ENCODE measurements around the gene HMG20B.
"Not testable (repeated sequence)": the region's sequence is repeated elsewhere in the genome, so short reads cannot be mapped to it uniquely, and the experiment has no call there.

Gene HMG20B

DNA sequence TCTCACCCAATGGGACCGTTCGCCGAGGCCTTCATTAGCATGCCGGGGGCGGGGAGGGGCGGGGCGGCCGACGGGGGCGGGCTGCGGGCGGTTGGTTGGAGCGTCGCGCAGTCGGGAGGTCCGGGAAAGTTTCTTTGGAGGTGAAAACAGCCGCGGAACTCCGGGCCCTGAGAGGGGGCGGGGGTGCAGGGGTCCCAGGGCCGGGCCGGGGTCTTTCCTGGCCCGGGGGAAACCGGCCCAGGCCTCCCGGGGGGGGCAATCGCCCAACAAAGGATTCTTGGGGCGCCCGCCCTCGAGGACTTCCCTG, at the start of gene HMG20B:
HMG20B (plus strand) TSS at position 90 of the 307 bp plus-strand sequence. CDS start 366 bp downstream, outside the sequence.
- no peak for DNase-seq

DNA sequence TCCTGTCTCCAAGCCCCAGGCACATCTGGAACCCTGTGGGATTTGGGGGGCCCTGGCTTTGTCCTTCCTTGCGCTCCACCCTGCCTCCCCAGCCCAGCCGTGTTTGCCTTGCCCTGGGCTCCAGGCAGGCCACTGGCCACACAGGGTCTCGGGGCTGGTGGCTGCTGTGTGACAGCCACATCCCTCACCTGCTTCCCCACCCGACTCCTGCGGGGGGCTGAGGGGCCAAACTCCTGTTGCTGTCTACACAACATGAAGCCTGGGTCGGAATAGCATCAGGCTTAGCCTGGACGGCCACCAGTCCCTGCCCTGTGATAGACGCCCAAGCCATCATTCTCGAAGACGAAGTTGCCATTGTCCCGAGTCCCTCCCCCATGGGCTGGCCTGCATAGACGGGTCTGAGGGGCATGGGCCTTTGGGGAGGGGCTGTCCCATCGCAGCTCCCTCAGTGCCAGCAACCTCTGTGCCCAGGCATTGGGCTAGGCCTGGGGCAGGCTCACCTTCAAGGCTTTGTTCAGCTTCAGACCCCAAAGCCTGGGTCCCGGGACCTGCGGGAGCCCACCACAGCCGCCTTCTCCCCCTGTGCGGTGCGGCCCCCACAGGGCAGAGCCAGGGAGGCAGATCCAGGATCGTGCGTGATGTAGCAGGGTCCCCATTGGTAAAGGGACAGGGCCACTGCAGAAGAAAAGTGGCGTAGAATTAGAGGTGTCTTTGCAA, 49.2 kb upstream of the HMG20B start:
- no peak for DNase-seq

DNA sequence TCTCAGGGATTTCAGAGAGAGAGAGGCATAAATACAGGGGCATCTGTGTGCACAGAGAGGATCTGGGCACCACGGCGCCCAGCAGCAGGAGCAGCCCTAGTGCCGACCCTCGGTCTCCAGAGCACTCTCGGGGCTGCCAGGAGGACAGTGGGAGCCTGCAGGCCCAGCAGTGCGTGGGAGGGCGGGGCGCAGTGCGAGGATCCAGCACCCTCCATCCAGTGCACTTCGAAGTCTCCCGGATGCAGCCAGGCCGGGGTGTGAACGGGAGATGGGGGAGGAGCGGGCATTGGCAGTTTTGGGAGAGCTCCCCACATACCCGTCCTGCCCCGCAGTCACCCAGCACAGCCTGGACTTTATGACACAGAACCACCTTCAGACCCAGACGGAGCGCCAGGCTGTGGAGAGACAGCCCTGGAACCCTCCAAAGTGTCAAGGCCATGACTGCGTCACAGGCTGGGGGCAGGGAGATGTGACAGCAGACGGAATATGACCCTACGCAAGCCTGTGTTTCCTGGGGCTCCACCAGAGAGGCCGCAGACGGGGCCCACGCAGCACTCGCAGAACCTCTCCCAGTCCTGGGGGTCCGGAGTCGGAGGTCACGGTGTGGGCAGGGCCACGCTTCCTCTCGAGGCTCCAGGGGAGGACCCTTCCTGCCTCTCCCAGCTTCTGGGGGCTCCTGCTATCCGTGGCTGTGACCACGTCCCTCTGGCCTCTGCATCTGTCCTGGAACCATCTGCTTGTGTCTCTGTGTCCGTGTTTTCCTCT, 48.5 kb upstream of the HMG20B start:
- DNase-seq = no peak

DNA sequence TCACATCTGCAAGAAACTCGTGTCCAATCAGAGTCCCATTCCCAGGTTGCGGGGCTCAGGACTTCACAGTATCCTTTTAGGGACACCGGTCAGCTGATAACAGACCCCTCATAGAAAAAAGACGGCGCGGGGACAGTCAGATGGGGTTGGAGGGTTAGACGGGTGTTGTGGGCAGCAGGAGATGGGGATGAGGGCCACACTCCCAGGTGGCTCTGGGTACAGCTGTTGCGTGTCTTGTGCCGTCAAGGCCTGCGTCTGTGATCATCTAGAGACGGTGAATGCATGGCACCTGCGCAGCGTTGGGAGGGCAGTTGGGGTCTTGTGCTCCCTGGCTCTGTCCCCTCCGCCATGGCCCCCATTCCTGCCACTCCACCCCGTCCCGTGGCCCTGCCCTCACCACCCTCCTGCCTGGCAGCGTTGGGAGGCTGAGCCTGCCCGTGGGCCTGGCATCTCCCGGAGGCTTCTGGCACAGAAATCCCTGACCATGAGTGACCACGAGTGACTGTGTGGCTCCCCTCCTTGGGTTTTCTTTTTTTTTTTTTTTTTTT, 47.8 kb upstream of the HMG20B start:
- no peak for DNase-seq

DNA sequence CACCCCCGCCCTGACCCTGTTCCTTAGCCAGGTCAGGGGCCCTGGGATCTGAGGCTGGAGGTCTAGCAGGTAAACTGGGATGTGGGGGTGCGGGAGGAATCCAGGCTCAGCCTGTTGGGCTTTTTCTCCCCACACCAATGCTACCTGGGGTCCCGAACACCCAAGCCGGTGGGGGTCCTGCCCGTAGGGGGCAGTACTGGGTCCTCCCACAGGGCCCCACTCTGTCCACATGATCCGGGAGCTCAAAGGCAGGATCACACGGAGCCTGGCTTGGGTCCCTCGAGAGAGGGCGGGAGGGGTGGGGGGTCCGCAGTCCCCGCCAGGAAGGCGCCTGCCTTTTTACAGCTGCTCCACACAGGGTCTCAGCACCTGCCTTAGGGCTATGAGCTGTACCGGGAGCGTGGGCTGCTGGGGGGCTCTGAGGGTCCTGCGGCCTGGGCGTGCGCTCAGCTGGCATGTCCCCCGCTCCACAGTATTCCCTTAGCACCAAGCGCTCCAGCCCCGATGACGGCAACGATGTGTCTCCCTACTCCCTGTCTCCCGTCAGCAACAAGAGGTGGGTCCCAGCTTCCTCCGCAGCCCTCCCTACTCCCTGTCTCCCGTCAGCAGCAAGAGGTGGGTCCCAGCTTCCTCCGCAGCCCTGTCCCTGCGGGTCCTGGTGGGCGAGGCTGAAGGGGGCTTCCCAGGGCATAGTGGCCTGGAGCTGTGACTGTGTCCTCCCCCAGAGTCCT, 46.1 kb upstream of the HMG20B start:
- no peak for DNase-seq

DNA sequence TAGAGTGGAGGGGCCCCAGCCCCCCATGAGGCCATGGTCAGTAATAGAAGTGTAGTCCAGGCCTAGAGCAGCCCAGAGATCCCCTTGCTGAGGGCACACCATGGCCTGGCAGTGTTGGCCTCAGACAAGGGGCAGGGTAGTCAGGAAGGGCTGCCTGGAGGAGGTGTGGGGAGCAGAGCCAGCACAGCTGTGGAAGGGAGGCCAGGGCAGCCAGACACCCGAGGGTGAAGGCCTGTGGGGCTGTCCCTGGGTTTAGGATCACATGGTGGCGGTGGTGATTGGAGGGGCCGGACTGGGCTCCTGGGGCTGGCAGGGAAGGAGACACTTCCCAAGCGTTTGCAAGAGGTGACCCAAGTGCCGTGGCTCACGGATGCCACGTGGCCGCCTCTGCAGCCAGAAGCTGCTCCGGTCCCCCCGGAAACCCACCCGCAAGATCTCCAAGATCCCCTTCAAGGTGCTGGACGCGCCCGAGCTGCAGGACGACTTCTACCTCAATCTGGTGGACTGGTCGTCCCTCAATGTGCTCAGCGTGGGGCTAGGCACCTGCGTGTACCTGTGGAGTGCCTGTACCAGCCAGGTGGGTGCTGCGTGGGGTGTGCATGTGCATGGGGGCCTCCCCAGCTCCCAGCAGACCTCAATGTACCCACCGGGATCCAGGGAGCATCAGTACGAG, 45.4 kb upstream of the HMG20B start:
- no peak for DNase-seq

DNA sequence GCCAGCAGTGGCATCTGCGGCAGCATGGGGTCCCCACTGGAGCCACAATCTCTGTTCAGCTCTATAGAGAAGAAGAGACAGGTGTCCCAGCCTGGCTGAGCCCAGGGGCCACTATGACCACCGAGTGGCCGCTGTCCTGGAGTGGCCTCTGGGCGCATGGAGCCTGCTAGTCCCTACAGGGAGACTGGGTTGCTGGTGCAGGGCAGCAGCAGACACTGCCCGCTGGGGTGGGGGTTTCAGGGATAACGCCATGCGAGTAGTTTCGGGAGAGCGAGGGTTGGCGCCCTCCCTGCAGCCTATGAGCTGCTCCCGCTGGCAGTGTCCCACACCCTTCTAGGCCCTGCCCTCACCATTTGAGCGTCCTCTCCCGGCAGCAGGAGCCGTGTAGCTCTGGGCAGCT, 44.7 kb upstream of the HMG20B start:
- no peak for DNase-seq

DNA sequence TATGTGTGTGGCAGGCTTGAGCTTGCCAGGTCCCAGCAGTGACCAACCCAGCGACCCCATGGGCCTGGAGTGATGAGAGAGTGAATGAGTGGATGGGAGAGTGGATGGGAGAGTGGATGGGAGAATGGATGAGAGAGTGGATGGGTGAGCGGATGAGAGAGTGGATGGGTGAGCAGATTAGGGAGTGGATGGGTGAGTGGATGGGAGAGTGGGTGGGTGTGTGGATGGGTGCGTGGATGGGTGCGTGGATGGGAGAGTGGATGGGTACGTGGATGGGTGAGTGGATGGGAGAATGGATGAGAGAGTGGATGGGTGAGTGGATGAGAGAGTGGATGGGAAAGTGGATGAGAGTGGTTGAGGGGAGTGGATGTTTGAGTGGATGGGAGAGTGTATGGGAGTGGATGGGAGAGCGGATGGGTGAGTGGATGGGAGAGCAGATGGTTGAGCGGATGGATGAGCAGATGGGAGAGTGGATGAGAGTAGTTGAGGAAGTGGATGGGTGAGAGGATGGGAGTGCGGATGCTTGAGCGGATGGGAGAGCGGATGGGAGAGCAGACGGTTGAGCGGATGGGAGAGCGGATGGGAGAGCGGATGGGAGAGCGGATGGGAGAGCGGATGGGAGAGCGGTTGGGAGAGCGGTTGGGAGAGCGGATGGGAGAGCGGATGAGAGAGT, 44.1 kb upstream of the HMG20B start:
- DNase-seq = no peak

DNA sequence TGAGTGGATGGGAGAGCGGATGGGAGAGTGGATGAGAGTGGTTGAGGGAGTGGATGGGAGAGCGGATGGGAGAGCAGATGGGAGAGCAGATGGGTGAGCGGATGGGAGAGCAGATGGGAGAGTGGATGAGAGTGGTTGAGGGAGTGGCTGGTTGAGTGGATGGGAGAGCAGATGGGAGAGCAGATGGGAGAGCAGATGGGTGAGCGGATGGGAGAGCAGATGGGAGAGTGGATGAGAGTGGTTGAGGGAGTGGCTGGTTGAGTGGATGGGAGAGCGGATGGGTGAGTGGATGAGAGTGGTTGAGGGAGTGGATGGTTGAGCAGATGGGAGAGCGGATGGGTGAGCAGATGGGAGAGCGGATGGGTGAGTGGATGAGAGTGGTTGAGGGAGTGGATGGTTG, 43.4 kb upstream of the HMG20B start:
- DNase-seq = not testable (repeated sequence)

DNA sequence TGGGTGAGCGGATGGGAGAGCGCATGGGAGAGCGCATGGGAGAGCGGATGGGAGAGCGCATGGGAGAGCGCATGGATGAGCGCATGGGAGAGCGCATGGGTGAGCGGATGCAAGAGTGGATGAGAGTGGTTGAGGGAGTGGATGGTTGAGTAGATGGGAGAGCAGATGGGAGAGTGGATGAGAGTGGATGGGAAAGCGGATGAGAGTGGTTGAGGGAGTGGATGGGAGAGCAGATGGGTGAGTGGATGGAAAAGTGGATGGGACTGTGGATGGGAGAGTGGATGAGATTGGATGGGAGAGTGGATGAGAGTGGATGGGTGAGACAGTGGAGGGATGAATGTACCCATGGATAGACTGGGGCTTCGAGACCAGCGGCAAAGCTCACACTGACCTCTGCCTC, 42.4 kb upstream of the HMG20B start:
- DNase-seq = no peak

DNA sequence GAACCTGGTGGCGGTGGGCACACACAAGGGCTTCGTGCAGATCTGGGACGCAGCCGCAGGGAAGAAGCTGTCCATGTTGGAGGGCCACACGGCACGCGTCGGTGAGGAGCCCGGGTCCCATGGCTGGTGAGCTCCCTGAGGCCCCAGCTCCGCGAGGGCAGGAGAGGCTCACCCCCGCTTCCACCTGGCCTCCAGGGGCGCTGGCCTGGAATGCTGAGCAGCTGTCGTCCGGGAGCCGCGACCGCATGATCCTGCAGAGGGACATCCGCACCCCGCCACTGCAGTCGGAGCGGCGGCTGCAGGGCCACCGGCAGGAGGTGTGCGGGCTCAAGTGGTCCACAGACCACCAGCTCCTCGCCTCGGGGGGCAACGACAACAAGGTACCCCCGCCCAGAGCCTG, 41.0 kb upstream of the HMG20B start:
- no peak for DNase-seq

DNA sequence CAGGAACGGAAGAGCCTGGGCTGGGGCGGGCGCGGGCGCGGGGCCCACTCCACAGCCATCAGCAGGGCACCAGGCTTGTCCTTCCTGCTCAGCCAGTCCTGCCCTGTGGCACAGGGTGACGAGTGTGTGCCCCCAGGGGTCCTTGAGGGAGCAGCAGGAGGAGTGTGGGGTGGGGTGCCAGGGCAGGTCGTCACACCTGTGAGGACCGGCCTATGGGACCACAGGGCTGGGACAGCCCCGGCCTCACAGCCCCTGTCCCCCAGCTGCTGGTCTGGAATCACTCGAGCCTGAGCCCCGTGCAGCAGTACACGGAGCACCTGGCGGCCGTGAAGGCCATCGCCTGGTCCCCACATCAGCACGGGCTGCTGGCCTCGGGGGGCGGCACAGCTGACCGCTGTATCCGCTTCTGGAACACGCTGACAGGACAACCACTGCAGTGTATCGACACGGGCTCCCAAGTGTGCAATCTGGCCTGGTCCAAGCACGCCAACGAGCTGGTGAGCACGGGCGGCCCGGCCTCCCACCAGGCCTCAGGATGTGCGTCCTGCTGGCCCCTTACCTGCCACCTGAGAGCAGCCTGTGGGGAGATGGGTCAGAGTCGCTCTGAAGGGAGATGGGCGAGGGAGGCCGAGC, 40.5 kb upstream of the HMG20B start:
- no peak for DNase-seq

DNA sequence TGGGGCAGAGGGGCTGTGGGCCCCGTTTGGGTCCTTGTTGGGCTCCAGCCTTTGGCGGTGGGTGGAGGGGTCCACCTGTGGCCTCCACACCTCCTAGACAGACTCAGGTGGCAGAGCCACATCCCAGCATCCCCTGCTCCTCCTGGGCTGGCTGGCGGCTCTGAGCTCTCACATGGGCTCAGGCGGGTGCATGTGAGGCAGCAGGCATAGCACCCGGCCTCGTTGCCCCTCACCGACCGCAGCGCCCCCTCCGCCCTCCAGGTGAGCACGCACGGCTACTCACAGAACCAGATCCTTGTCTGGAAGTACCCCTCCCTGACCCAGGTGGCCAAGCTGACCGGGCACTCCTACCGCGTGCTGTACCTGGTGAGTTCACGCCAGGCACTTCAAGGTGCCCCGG, 39.7 kb upstream of the HMG20B start:
- DNase-seq = no peak

DNA sequence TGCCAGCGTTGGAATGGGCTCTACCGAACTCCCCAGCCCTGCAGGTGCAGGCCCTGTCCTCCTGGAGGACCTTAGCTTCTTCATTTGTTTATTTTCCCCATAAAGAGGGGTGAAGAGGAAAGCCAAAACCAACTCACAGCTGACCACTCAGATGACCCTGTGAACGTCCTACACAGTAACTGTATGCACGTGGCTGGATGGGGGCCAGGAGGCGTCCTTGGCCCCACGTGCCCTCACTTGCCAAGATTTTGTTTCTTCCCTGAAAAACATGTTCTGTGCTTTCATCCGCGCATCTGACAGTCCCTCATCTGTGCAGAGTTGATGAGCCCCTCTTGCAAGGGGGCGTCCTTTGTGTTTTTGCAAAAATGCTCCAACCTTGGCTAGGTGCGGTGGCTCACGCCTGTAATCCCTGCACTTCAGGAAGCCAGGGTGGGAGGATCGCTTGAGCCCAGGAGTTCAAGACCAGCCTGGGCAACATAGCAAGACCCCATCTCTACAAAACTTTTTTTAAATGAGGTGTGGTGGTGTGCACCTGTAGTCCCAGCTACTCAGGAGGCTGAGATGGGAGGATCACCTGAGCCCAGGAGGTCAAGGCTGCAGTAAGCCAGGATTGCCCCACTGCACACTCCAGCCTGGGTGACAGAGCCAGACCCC, 39.1 kb upstream of the HMG20B start:
- DNase-seq = no peak

DNA sequence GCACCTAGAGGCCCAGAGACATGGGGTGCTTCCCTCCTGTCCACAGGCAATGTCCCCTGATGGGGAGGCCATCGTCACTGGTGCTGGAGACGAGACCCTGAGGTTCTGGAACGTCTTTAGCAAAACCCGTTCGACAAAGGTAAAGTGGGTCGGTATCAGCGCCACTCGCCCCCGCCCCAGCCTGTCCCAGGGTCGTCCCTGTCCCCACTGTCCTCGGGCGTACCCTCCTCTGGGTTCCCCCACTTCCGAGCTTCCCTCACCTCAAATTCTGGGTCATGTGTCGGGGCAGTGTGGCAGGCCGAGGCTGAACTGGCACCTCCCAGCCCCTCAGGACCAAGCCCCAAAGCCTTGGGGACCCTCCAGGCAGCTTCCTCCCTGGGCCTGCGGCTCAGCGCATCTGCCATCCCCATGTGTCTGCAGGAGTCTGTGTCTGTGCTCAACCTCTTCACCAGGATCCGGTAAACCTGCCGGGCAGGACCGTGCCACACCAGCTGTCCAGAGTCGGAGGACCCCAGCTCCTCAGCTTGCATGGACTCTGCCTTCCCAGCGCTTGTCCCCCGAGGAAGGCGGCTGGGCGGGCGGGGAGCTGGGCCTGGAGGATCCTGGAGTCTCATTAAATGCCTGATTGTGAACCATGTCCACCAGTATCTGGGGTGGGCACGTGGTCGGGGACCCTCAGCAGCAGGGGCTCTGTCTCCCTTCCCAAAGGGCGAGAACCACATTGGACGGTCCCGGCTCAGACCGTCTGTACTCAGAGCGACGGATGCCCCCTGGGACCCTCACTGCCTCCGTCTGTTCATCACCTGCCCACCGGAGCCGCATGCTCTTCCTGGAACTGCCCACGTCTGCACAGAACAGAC, 38.1 kb upstream of the HMG20B start:
- no peak for DNase-seq

DNA sequence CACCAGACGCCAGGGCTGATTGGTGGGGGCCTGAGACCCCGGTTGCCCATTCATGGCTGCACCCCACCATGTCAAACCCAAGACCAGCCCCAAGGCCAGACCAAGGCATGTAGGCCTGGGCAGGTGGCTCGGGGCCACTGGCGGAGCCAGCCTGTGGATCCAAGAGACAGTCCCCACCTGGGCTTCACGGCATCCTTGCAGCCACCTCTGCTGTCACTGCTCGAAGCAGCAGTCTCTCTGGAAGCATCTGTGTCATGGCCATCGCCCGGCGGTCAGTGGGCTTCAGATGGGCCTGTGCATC, 37.6 kb upstream of the HMG20B start:
- no peak for DNase-seq

DNA sequence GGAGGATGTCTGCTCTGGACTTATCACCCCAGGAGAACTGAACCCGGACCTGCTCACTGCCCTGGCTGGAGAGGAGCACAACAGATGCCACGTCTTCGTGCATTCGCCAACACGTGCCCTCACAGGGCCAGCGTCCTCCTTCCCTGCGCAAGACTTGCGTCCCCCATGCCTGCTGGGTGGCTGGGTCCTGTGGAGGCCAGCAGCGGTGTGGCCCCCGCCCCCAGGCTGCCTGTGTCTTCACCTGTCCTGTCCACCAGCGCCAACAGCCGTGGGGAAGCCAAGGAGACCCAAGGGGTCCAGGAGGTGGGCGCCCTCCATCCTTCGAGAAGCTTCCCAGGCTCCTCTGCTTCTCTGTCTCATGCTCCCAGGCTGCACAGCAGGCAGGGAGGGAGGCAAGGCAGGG, 37.2 kb upstream of the HMG20B start:
- DNase-seq = no peak

DNA sequence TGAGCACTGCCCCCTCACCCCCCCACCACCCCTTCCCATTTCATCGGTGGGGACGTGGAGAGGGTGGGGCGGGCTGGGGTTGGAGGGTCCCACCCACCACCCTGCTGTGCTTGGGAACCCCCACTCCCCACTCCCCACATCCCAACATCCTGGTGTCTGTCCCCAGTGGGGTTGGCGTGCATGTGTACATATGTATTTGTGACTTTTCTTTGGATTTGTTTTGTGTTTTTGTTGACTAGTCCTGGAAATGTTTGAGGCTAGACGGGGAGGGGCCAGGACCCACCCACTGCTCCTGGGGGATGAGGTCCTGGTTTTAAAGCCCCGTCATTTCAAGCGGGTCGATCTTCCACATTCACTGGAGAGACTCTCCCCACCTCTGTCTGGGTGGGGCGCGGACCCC, 36.8 kb upstream of the HMG20B start:
- no peak for DNase-seq

DNA sequence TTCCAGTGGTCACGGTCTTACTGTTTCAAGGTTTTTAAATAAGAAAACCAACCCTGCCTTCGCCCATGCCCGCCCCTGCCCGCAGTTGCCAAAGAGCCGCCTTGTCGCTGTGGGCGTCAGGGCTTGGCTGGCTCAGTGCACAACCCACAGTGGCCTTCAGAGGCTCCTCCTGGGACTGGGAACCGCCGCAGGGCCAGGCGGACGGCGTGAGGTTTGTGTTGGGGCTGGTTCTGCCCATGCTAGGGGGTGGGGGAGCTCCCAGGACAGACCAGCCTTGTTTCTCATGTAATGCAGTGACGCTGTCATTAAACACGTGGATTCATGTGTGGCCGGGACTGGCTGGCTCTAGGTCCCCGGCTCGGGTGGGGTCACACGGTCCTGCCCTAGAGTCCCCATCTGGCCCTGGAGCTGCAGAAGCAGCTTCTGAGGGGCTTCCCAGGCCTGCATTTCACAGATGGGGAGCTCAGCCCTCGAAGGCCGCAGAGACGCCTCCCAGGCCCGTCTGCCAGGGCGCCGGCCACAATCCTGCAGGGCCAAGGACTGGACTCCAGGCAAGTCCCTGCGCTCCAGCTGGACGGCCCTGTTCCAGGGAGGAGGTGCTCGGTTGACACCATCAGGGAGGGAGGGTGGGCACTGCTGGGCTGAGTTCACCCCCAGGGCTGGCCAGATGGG, 36.2 kb upstream of the HMG20B start:
- no peak for DNase-seq

DNA sequence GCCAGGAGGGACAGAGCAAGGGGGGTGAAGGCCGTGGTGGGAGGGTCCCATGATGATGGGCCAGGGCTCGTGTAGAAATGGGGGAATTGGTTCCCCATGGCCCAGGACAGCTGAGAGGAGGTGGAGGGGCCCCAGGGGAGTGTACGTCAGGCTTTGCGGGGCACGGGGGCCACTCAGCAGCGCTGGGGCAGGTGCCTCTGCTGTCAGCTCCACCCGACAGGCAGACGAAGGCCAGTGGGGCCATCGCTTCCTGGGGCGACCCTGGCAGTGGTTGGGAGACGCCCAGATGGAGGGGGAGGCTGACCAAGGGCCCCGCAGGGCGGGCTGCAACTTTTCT, 35.7 kb upstream of the HMG20B start:
- no peak for DNase-seq

All from stimulated activated CD4-positive, alpha-beta T cell treated with anti-CD3 and anti-CD28 coated beads, Interleukin-4, amount 100 ng/mL, for 1 hour (primary cell).